Stimulated activated naive CD4-positive, alpha-beta T cell treated with Interleukin-2 at 50 U/mL for 16 hours (primary cell): ENCODE measurements around the gene PRDX5.

Source experiments
- DNase-seq: peaks from one replicate; lab custom pipeline; 2025; lab: John Stamatoyannopoulos, UW

Gene PRDX5

GRCh38 chr11:64362339-64362738 lies 44.4 kb downstream of the PRDX5 start:
- no peak for DNase-seq

- no peak for DNase-seq
Measured at GRCh38 chr11:64364435-64364834, 46.5 kb downstream of the PRDX5 start.

GRCh38 chr11:64364911-64365310 lies 47.0 kb downstream of the PRDX5 start:
- DNase-seq = no peak

- DNase-seq = no peak
Measured at GRCh38 chr11:64366751-64367150, 48.8 kb downstream of the PRDX5 start.

- DNase-seq = no peak
Measured at GRCh38 chr11:64367931-64368672, 50.2 kb downstream of the PRDX5 start.

GRCh38 chr11:64368673-64369074 lies 50.8 kb downstream of the PRDX5 start:
- no peak for DNase-seq

GRCh38 chr11:64369440-64370421 lies 51.8 kb downstream of the PRDX5 start:
- DNase-seq = no peak

- DNase-seq = no peak
Measured at GRCh38 chr11:64371201-64371600, 53.3 kb downstream of the PRDX5 start.
